ENCODE data around the gene ITGB3. TPM values are rescaled to one million over a fixed set of nuclear protein-coding genes. Genes with fewer than 3 reads are reported as not detected.

ITGB3 gene
- total and polyA plus RNA-seq, 9 of the 15 experiments (the other 6 are each of a cell fraction or from before 2014, with no cell fraction given): 0.08 to 2.6 (median 0.62) TPM; not detected in 1

DNA sequence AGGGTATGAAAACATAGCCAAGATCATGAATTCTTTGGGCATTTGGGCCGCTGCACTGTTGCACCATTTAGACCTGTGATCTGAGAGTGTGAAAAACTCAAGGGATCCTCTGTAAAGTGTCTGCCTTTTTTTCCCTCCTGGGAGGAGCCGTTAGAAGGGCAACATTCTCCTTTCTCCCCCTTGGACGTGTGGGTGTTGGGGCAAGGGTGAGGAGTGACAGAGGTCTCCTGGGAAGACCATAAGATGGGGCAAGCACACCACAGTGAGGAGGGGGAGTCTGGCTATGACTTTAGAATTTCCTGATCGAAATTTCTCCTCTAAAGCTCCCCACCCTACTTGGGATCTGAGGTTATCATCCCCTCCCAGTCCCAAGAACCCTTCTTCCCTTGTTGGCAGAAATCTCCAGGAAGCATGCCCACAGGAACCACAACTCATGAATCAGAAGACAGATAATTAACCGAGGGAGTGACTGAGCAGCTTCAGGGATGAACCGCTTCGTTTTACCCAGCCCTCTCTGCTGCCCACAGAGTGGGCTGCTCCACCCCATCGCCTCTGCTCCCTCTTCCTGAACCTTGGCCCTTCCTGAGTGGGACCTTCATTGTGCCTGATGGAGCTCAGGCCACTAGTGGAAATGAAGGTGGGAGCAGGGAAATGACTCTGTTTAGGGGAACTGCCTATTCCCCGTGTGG, 4.2 kb downstream of the ITGB3 start (continued):
- TF ChIP-seq, protein P1, sequence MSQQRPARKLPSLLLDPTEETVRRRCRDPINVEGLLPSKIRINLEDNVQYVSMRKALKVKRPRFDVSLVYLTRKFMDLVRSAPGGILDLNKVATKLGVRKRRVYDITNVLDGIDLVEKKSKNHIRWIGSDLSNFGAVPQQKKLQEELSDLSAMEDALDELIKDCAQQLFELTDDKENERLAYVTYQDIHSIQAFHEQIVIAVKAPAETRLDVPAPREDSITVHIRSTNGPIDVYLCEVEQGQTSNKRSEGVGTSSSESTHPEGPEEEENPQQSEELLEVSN (IDR thresholded peaks at IDR 0.05; ENCODE audit: borderline replicate concordance in 1 of 2, extremely low read depth in 1 of 2, insufficient read depth in 1 of 2, insufficient read length in 1 of 2, low read depth in 1 of 2, low read length in 1 of 2, poor library complexity in 1 of 2, severe bottlenecking in 1 of 2): no peak
- TF ChIP-seq POU5F1 (IDR thresholded peaks at IDR 0.05; ENCODE audit: borderline replicate concordance, low read depth, low read length, partially characterized antibody) (no peak), DPF2 (IDR thresholded peaks at IDR 0.05) (peak; percentile 75), MYNN (IDR thresholded peaks at IDR 0.05) (no peak; the same call in 1 of the 2 replicates), MYNN (CRISPR knock-in tag; IDR thresholded peaks at IDR 0.05) (no peak), ZNF830 (CRISPR knock-in tag; IDR thresholded peaks at IDR 0.05) (no peak), BACH1 (tag; IDR thresholded peaks at IDR 0.05) (no peak; the same call in 1 of the 2 replicates), SNRNP70 (optimal IDR thresholded peaks at IDR 0.05; ENCODE audit: low read depth, low read length) (no peak), MTA1 (IDR thresholded peaks at IDR 0.05; ENCODE audit: borderline replicate concordance) (0 out of 2 replicates have a peak, but pooled peaks have one; percentile 22), SMAD1 (IDR thresholded peaks at IDR 0.05; ENCODE audit: low read depth, low read length, partially characterized antibody) (no peak), EP400 (IDR thresholded peaks at IDR 0.05) (no peak)
- TF ChIP-seq, protein P2, sequence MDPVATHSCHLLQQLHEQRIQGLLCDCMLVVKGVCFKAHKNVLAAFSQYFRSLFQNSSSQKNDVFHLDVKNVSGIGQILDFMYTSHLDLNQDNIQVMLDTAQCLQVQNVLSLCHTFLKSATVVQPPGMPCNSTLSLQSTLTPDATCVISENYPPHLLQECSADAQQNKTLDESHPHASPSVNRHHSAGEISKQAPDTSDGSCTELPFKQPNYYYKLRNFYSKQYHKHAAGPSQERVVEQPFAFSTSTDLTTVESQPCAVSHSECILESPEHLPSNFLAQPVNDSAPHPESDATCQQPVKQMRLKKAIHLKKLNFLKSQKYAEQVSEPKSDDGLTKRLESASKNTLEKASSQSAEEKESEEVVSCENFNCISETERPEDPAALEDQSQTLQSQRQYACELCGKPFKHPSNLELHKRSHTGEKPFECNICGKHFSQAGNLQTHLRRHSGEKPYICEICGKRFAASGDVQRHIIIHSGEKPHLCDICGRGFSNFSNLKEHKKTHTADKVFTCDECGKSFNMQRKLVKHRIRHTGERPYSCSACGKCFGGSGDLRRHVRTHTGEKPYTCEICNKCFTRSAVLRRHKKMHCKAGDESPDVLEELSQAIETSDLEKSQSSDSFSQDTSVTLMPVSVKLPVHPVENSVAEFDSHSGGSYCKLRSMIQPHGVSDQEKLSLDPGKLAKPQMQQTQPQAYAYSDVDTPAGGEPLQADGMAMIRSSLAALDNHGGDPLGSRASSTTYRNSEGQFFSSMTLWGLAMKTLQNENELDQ (CRISPR knock-in tag; IDR thresholded peaks at IDR 0.05; ENCODE audit: borderline replicate concordance): no peak
- TF ChIP-seq, protein P3, sequence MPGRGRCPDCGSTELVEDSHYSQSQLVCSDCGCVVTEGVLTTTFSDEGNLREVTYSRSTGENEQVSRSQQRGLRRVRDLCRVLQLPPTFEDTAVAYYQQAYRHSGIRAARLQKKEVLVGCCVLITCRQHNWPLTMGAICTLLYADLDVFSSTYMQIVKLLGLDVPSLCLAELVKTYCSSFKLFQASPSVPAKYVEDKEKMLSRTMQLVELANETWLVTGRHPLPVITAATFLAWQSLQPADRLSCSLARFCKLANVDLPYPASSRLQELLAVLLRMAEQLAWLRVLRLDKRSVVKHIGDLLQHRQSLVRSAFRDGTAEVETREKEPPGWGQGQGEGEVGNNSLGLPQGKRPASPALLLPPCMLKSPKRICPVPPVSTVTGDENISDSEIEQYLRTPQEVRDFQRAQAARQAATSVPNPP (IDR thresholded peaks at IDR 0.05; ENCODE audit: borderline replicate concordance, insufficient read depth, insufficient read length): no peak
- TF ChIP-seq, protein P4, sequence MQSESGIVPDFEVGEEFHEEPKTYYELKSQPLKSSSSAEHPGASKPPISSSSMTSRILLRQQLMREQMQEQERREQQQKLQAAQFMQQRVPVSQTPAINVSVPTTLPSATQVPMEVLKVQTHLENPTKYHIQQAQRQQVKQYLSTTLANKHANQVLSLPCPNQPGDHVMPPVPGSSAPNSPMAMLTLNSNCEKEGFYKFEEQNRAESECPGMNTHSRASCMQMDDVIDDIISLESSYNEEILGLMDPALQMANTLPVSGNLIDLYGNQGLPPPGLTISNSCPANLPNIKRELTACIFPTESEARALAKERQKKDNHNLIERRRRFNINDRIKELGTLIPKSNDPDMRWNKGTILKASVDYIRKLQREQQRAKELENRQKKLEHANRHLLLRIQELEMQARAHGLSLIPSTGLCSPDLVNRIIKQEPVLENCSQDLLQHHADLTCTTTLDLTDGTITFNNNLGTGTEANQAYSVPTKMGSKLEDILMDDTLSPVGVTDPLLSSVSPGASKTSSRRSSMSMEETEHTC (IDR thresholded peaks at IDR 0.05): no peak
